Measurements from ENCODE around the gene SLC7A7.

GRCh38 chr14:22814373-22814772 lies 862 bp downstream of the SLC7A7 start:
- TF ChIP-seq, protein P1, sequence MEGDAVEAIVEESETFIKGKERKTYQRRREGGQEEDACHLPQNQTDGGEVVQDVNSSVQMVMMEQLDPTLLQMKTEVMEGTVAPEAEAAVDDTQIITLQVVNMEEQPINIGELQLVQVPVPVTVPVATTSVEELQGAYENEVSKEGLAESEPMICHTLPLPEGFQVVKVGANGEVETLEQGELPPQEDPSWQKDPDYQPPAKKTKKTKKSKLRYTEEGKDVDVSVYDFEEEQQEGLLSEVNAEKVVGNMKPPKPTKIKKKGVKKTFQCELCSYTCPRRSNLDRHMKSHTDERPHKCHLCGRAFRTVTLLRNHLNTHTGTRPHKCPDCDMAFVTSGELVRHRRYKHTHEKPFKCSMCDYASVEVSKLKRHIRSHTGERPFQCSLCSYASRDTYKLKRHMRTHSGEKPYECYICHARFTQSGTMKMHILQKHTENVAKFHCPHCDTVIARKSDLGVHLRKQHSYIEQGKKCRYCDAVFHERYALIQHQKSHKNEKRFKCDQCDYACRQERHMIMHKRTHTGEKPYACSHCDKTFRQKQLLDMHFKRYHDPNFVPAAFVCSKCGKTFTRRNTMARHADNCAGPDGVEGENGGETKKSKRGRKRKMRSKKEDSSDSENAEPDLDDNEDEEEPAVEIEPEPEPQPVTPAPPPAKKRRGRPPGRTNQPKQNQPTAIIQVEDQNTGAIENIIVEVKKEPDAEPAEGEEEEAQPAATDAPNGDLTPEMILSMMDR (conservative IDR thresholded peaks at IDR 0.05; ENCODE audit: low read length), result no peak
- no peak for TF ChIP-seq EZH2phosphoT487 (IDR thresholded peaks at IDR 0.05; ENCODE audit: borderline replicate concordance)

All from Loucy (cell line).